IMR-90 (cell line): ENCODE measurements around the gene MAT2A. TPM values are rescaled to one million over a fixed set of nuclear protein-coding genes. Genes with fewer than 3 reads are reported as not detected.
A peak's percentile ranks its signal among the peaks of the same experiment; 100 is the strongest.

Source experiments
- ATAC-seq: fragments of 200-7000 bp; cut with Tn5 transposase; 2 replicates; pipeline ENCODE4 v1.9.1; 2020; ENCODE audit warnings: low read depth, mild to moderate bottlenecking, moderate library complexity
- BruUV-seq: library from RNA; stranded (reverse); fragments of 400-500 nt; replicated peaks from 2 replicates; lab custom pipeline; 2021; lab: Mats Ljungman, UMichigan
- CTCF ChIA-PET: fragments of 300-600 bp; formaldehyde crosslinking; extraction: SDS; loops from one replicate; lab custom pipeline; 2021; ENCODE audit warnings: antibody characterized with exemption; lab: Yijun Ruan, JAX
- POLR2A ChIA-PET: fragments of 300-600 bp; sonication (Branson Sonifier 250); formaldehyde crosslinking; loops from one replicate; lab custom pipeline; 2022; ENCODE audit warnings: antibody characterized with exemption; ENCODE audit not compliant: unreplicated experiment; lab: Charles Lee
- DNase-seq: peaks from one replicate; pipeline ENCODE4 v3.0.0; 2013
- H2AFZ ChIP-seq: replicated peaks from 2 replicates; pipeline ENCODE3; 2013; ENCODE audit warnings: low read length, mild to moderate bottlenecking; ENCODE audit not compliant: poor library complexity
- H2AK5ac ChIP-seq: 2 replicates; pipeline ENCODE4 v1.6.1; 2013; ENCODE audit warnings: low read depth, low read length, inconsistent platforms
- H2AK9ac ChIP-seq: replicated peaks from 2 replicates; pipeline ENCODE3; 2013; ENCODE audit warnings: mild to moderate bottlenecking, low read depth, low read length, moderate library complexity; ENCODE audit not compliant: poor library complexity
- H2BK120ac ChIP-seq: 2 replicates; pipeline ENCODE4 v1.6.1; 2013; ENCODE audit warnings: low read depth, low read length, inconsistent platforms
- H2BK15ac ChIP-seq: 3 replicates; pipeline ENCODE4 v1.6.1; 2013; ENCODE audit warnings: low read depth, low read length, inconsistent platforms
- H2BK20ac ChIP-seq: 2 replicates; pipeline ENCODE4 v1.6.1; 2013; ENCODE audit warnings: low read depth, mild to moderate bottlenecking, inconsistent platforms, low read length, moderate library complexity
- H2BK5ac ChIP-seq: 2 replicates; pipeline ENCODE4 v1.6.1; 2013; ENCODE audit warnings: mild to moderate bottlenecking, low read depth, low read length, inconsistent platforms; ENCODE audit not compliant: poor library complexity, severe bottlenecking
- H3K14ac ChIP-seq: replicated peaks from 2 replicates; pipeline ENCODE4 v1.6.1; 2013; ENCODE audit warnings: low read depth, low read length, inconsistent platforms
- H3K18ac ChIP-seq: 2 replicates; pipeline ENCODE4 v1.6.1; 2013; ENCODE audit warnings: low read depth, low read length, control low read depth
- H3K23ac ChIP-seq: 2 replicates; pipeline ENCODE4 v1.6.1; 2013; ENCODE audit warnings: low read depth, low read length, inconsistent platforms
- H3K27ac ChIP-seq: 2 replicates; pipeline ENCODE4 v1.5.1; 2013; ENCODE audit warnings: mild to moderate bottlenecking, control low read depth, low read length; ENCODE audit not compliant: insufficient read depth
- H3K27me3 ChIP-seq: 2 replicates; pipeline ENCODE4 v1.6.1; 2013; ENCODE audit warnings: low read length; ENCODE audit not compliant: control insufficient read depth, insufficient read depth
- H3K36me3 ChIP-seq: 2 replicates; pipeline ENCODE4 v1.6.1; 2013; ENCODE audit warnings: low read length, mixed read lengths; ENCODE audit not compliant: control insufficient read depth, insufficient read depth
- H3K4ac ChIP-seq: 2 replicates; pipeline ENCODE4 v1.6.1; 2013; ENCODE audit warnings: low read depth, low read length, inconsistent platforms
- H3K4me1 ChIP-seq: 2 replicates; pipeline ENCODE4 v1.6.1; 2013; ENCODE audit warnings: low read length, mixed read lengths; ENCODE audit not compliant: control insufficient read depth, insufficient read depth
- H3K4me2 ChIP-seq: 2 replicates; pipeline ENCODE4 v1.6.1; 2013; ENCODE audit warnings: low read depth, mild to moderate bottlenecking, control low read depth, low read length, moderate library complexity
- H3K4me3 ChIP-seq: 2 replicates; pipeline ENCODE4 v1.5.1; 2013; ENCODE audit warnings: low read depth, mild to moderate bottlenecking, control low read depth, low read length, moderate library complexity; ENCODE audit not compliant: insufficient read depth
- H3K56ac ChIP-seq: 2 replicates; pipeline ENCODE4 v1.6.1; 2013; ENCODE audit warnings: low read length, inconsistent platforms; ENCODE audit not compliant: insufficient read depth; ENCODE audit errors: extremely low read depth
- H3K79me1 ChIP-seq, 2 experiments: 2 replicates each; pipeline ENCODE4 v1.6.1; 2013; ENCODE audit warnings: low read length in 2 of 2, inconsistent platforms in 1 of 2, low read depth in 1 of 2
- H3K9ac ChIP-seq: 2 replicates; pipeline ENCODE4 v1.6.1; 2013; ENCODE audit warnings: low read depth, low read length, control low read depth
- H3K9me1 ChIP-seq: 2 replicates; pipeline ENCODE4 v1.6.1; 2013; ENCODE audit warnings: low read length, inconsistent platforms; ENCODE audit not compliant: insufficient read depth
- H3K9me3 ChIP-seq: 2 replicates; pipeline ENCODE4 v1.6.1; 2013; ENCODE audit warnings: low read length; ENCODE audit not compliant: control insufficient read depth, insufficient read depth
- H4K20me1 ChIP-seq: 2 replicates; pipeline ENCODE4 v1.6.1; 2013; ENCODE audit warnings: low read length, inconsistent platforms; ENCODE audit not compliant: insufficient read depth
- H4K5ac ChIP-seq: 2 replicates; pipeline ENCODE4 v1.6.1; 2013; ENCODE audit warnings: mild to moderate bottlenecking, low read depth, low read length, control low read depth
- H4K8ac ChIP-seq, 2 experiments: 2 replicates each; pipeline ENCODE4 v1.6.1; 2013; ENCODE audit warnings: low read depth in 2 of 2, low read length in 2 of 2, control low read depth in 1 of 2, inconsistent platforms in 1 of 2
- H4K91ac ChIP-seq: 2 replicates; pipeline ENCODE4 v1.6.1; 2013; ENCODE audit warnings: low read depth, low read length, inconsistent platforms; ENCODE audit not compliant: insufficient read depth
- CHD1 ChIP-seq: IDR thresholded peaks from 2 replicates; pipeline ENCODE4 v1.6.1; 2012; ENCODE audit warnings: low read depth, low read length, improper control_type of control experiment
- FOS ChIP-seq: fragments of 150-350 bp; IDR thresholded peaks from 2 replicates; pipeline ENCODE4 v1.6.1; 2016; ENCODE audit warnings: low read depth, low read length
- MAFK ChIP-seq: IDR thresholded peaks from 2 replicates; pipeline ENCODE4 v1.6.1; 2012; ENCODE audit warnings: low read depth, low read length, improper control_type of control experiment
- MXI1 ChIP-seq: IDR thresholded peaks from 2 replicates; pipeline ENCODE4 v1.6.1; 2012; ENCODE audit warnings: low read depth, mild to moderate bottlenecking, low read length, moderate library complexity, borderline replicate concordance
- NFE2L2 ChIP-seq: fragments of 150-350 bp; IDR thresholded peaks from 2 replicates; pipeline ENCODE4 v1.6.1; 2016; ENCODE audit warnings: low read depth, mild to moderate bottlenecking, low read length
- RFX5 ChIP-seq: IDR thresholded peaks from 2 replicates; pipeline ENCODE4 v1.8.0; 2012; ENCODE audit warnings: low read depth, mild to moderate bottlenecking, low read length, moderate library complexity
- SMC3 ChIP-seq: fragments of 150-350 bp; IDR thresholded peaks from 2 replicates; pipeline ENCODE4 v1.6.1; 2016; ENCODE audit warnings: low read depth, mild to moderate bottlenecking, antibody characterized with exemption, low read length, moderate library complexity
- WGBS, 2 experiments: methylation state at CpG; one replicate each; pipeline versions ENCODE4 v1.1.5 to v1.1.7; 2013; ENCODE audit warnings: missing lambda C conversion rate in 2 of 2; ENCODE audit not compliant: insufficient read length in 1 of 2; ENCODE audit errors: extremely low coverage in 2 of 2; 5-methylcytosine and 5-hydroxymethylcytosine counted together
- dilution Hi-C: fragments of 300-500 bp; cut with HindIII; formaldehyde crosslinking; loops from one replicate; pipeline ENCODE4 v1.14.3; 2018; ENCODE audit warnings: low sequenced_read_pairs; ENCODE audit not compliant: unreplicated experiment
- in situ Hi-C: fragments of 300-500 bp; cut with MboI; formaldehyde crosslinking; loops from 3 replicates; pipeline ENCODE4 v1.14.3; 2019; ENCODE audit warnings: low sequenced_read_pairs, inconsistent platforms, mixed read lengths
- intact Hi-C: fragments of 100-400 bp; cut with micrococcal nuclease; formaldehyde crosslinking; loops from 2 replicates; pipeline ENCODE4 v1.10.0; 2022
- polyA plus RNA-seq, 3 experiments: library from polyadenylated mRNA; depleted of rRNA; stranded (reverse); fragments of >200 nt; gene quantifications; 2 replicates each; pipeline ENCODE4 v1.2.3, GENCODE V29; 2012; ENCODE audit warnings: low replicate concordance in 1 of 3
- total RNA-seq: library from RNA; depleted of rRNA; stranded (reverse); fragments of >200 nt; gene quantifications from 2 replicates; pipeline ENCODE4 v1.2.3, GENCODE V29; 2012
- TF ChIP-seq, protein P1 (sequence below): fragments of 150-350 bp; IDR thresholded peaks from 2 replicates; pipeline ENCODE4 v1.6.1; 2017; ENCODE audit warnings: mild to moderate bottlenecking, antibody characterized with exemption, low read length, low read depth

The MAT2A gene
- total and polyA plus RNA-seq, 2 of the 4 experiments (the other 2 are of a cell fraction), result 94.1 to 223 TPM

DNA sequence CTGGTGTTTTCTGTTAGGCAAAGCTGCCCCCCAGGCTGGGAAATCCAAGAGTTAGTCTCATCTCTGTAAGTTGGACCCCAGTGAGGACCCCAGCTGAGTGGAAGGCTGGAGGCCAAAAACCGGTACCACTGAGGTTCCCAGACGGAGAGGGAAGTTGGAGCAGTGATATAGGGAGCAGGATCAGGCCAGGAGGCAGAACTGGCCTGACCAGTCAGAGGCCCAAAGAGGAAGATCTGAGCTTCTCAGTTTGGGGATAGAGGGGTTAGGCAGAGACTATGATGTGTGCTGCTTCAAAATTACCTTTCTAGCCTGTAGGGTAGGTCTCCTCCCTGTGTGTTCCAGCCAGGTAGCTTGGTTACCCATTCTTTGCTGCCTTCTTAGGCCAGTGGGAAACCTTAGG lies 52.0 kb downstream of the MAT2A start:
- Histone ChIP-seq H2BK15ac (peak overlapping the region; percentile 63; the same call in 2 of the 3 replicates), H3K9ac (peak overlapping the region; percentile 14; the same call in 1 of the 2 replicates), H3K4me2 (peak overlapping the region; percentile 17), H2AFZ (peak overlapping the region; percentile 29), H3K56ac (peak overlapping the region; percentile 66), H2BK120ac (peak overlapping the region; percentile 77), H3K27ac (peak overlapping the region; percentile 38), H4K8ac (peak overlapping the region; percentile 14 to 74), H3K4ac (peak overlapping the region; percentile 80), H3K4me1 (peaks cover 22% of the 10 kb centered on the region), H3K9me3 (no peaks in the 10 kb centered on the region), H3K9me1 (peaks cover 27% of the 10 kb centered on the region), H2AK9ac (peak overlapping the region; percentile 77), H3K4me3 (no peak overlapping the region), H3K23ac (peak overlapping the region; percentile 32), H2BK20ac (peak overlapping the region; percentile 63), H4K91ac (peak overlapping the region; percentile 77), H3K18ac (peak overlapping the region; percentile 74), H4K20me1 (peaks cover 7% of the 10 kb centered on the region; the same call in 1 of the 2 replicates), H2BK5ac (peak overlapping the region; percentile 92), H3K79me1 (peaks cover 27 to 72% of the 10 kb centered on the region in 2 experiments), H2AK5ac (peak overlapping the region; percentile 93), H3K36me3 (no peaks in the 10 kb centered on the region), H3K27me3 (no peaks in the 10 kb centered on the region), H3K14ac (peak overlapping the region; percentile 90), H4K5ac (peak overlapping the region; percentile 51)
- dilution Hi-C loops (no loop called here), in situ Hi-C loops (no loop called here), intact Hi-C loops (no loop called here)
- ChIA-PET CTCF (no interaction called here), POLR2A (interaction anchor here (0.7 to 1.3 kb wide), 2 partner anchors 59 to 171 kb away, joined by 3 read pairs; no protein-coding TSS in a partner anchor)
- WGBS, 2 experiments, result 100% methylated on average over 2 of the region's 2 CpGs; no CpG with 5 or more reads in 1 of the 2 experiments
- TF ChIP-seq, protein P1, sequence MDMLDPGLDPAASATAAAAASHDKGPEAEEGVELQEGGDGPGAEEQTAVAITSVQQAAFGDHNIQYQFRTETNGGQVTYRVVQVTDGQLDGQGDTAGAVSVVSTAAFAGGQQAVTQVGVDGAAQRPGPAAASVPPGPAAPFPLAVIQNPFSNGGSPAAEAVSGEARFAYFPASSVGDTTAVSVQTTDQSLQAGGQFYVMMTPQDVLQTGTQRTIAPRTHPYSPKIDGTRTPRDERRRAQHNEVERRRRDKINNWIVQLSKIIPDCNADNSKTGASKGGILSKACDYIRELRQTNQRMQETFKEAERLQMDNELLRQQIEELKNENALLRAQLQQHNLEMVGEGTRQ, result no peak
- TF ChIP-seq SMC3 (no peak), NFE2L2 (no peak), FOS (no peak), CHD1 (no peak), MXI1 (no peak), MAFK (no peak), RFX5 (no peak)
- DNase-seq (no peak), ATAC-seq (no peak)
- BruUV-seq, result no TSS peak
